Measurements from ENCODE around the gene FADS3. TPM values are rescaled to one million over a fixed set of nuclear protein-coding genes. Genes with fewer than 3 reads are reported as not detected.
A peak's percentile ranks its signal among the peaks of the same experiment; 100 is the strongest.

FADS3 gene
- total RNA-seq, 1 donor from 2014 or later, result 24.8 TPM

DNA sequence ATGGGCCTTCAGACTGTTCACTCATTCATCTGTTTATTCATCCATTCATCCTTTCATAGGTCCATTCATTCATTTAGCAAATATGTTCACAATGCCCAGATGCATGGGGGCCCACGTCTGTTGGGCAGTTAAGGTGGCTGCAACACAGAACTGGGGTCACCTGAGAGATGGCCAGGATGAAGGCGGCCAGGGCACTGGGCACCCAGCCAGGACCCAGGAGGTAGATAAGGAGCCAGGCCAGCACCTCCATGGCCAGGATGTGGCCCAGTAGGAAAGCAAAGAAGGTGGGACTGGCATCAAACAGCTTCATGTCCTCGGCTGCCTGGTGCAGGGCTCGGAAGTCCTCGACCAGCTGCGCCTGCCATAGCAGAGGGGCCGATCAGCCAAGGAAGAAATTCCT is 12.2 kb downstream of the FADS3 start:
- no peak for DNase-seq

DNA sequence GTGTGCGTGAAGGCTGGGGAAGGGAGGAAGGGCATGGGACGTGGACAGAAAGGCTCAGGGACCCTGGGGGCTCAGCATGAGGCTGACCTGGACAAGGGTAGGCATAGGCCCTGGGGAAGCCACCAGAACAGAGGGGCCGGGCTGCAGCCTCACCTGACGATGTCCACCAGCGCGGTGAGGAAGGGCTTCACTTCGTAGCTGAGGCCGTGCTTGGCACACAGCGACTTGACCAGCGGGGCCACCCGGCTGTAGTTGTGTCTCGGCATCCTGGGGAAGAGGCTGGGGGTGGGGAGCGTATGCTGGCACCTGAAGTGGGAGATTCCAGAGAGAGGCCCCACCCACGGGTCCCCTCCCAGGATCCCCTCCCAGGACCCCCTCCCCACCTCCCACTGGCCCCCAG is 15.6 kb downstream of the FADS3 start:
- DNase-seq, result no peak

DNA sequence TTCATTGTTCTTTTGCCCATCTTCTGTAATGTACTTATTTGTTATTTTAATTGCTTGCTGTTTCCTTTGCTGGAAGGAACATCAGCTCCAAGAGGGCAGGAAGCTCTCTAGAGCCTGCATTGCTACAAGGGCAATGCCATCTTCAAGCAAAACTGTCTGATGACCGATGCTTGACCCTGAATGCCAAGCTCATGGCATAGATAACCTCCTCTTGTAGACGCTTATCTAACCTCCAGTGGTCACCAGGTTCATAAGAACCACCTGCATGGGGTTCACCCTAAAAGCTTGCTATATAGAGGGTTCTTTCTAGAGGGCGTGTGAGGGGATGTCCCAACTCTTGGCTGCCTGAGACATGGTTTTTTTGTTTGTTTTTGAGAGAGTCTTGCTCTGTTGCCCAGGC is 16.5 kb downstream of the FADS3 start:
- DNase-seq, result no peak

DNA sequence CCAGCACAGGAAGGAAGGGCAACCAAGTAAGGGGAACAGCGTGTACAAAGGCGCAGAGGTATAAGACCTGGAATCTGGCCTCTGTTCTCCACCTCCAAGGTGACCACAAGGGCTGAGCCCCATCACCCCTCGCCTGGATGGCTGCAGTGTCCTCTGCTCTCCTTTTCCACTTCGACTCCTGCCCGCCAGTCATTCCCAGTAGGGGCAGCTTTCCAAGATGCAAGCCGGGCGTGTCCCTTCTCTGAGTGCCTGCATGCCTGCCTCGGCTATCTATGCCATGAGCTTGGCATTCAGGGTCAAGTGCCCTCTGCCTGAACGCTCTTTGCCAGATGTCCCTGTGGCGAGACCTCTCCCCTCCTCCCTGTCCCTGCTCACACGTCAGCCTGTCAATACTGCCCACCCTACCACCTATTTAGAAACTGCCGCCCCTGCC is 17.0 kb downstream of the FADS3 start:
- no peak for DNase-seq

DNA sequence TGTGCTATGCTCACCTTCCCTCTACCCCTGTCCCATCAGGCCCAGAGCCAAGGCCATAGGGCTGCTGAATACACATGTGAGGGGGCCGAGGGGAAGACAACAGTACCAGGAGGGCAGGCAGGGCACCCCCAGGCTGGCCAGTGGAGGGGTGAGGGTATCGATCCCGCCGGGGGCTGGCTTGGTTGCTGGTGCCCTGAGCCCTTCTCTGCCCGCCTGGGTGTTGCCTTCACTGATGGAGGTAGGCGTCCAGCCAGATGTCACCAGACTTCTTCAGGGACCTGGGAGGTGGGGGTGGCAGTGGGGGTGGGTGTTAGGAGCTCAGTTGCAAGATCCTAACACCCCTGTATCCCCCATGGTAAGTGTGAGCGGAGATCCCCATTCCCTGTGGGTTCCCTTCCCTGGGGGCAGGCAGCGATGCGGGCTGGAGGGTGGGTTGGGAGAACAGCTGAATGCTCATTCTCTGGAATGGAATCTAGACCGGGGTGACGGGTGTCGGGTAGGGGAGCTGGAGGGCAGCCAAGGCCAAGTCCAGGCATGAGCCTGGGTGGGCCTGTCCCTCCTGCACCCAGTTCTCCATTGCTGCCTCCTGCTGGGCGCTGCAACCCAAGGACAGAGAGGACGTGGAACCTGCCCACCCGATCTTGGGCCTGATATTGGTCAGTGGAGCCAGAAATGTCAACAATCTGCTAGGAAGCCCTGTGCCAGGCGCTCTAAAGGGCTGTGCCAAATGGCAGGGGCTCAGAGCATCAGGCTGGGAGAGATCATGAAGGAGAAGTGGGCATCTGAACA is 17.6 kb downstream of the FADS3 start:
- DNase-seq, result no peak

DNA sequence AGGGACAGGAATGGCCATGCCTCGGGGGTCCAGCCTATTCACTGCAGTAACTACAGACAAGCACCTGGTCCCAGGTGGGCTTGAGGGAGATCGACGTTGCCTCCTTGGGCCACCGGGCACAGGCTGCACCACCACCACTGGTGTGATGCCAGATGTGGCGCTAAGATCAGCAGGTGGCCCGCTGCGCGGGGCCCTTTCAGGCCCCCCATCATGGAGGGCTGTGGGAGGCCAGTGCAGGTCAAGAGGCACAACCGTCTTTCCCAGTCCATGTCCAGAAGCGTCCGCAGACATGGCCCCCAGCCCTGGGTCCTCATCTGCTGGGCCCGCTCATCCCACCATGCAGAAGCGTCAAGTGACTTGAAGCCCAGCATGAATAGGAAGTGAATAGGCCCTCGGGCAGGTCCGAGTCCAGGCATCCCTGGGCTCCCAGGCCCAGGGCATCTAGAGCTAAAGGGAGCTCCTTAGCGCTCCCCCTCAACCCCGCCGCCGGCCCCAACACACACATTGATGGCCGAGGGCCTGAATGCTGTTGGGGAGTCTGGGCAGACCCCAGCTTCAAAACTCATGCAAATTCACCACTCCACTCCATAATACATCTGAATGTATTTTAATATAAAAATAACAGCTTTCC is 18.3 kb downstream of the FADS3 start:
- no peak for DNase-seq

DNA sequence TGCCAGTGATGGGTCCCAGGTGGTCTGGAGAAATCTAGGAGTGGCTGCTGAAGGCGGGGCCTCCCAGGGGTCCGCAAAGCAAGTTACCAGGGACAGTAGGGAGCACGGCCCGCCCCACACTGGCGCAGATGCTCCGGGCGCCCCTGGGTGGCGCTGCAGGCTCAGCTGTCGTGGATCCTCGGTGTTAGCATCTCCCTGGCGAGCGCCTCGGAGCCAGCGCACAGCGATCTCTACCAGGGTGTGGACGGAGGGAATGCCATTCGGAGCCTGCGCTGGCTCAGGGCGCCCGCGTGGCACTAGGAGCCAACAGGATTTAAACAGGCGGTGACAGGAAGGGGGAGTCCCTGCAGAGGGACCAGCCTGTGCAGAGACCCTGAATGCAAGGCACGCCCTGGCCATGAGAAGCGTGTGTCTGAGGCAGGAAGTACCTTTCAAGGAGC is 20.2 kb downstream of the FADS3 start:
- peak; percentile 41 for DNase-seq

DNA sequence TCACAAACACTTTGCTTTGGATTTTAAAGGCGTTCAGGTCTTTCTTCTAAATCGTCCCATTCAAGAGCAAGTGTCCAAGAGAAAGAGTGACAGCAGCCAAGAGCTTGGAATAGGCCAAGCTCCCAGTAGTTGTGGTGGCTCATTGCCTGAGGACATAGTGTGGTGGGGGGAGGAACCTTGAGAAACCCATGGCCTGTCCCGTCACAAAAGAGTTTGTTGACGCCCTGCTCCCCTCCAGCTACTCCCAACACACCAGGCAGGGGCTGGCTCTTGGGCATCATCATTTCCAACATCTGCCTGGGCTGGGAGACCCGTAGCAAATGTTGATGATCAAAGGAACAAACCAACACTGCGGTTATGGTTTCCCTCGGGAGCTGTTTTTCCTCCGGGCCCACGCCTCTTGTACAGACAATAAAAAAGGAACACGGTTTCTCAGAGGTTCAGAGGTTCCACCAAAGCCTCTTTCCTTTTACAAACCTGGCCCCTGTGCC is 20.8 kb downstream of the FADS3 start:
- DNase-seq, result no peak

DNA sequence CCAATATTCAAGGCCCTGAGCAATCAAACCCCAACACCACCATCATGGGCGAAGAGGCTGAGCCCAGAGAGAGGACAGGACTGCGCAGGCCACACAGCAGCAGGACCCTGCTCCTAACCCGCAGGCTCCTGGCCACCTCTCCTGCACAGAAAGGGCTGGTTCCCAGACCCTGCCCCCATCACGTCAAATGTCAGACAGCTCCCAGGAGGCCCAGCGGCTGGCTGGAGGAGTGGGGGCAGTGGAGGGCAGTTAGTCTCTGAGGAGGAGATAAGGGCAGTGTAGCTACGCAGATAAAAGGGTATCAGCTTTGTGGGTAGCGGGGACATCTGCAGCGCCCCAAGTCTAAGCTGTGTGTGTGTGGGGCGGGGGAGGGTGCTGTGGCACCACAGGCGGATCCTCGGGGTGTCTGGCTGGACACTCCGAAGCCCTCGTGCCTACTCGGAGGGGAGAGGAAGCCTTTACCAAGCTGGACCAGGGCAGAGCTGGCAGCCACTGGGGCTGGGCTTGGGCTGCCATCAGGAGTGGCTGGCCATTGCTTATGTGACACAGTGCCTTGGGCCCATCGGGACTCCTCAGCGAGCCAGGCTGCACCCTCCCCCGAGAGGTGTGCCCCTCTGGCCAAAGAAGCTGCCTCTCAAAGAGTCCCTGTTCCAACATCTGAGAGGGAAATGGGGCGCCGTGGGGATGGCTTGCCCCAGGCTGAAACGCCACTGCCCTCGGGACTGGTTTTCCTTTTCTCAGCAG is 21.5 kb downstream of the FADS3 start:
- DNase-seq, result no peak

DNA sequence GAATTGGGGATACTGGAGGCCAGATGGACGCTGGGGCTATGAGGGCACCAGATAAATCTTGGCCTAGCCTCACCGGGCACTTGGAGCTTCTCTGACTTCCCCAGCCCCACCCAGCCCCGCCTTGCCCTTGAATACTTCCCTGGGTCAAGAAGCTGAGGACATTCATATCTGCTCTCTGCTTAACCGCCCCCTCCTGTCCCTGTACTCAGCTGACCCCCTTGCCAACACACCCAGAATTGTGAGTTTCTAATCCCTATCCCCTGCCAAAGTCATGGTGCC is 22.0 kb downstream of the FADS3 start:
- DNase-seq, result no peak

DNA sequence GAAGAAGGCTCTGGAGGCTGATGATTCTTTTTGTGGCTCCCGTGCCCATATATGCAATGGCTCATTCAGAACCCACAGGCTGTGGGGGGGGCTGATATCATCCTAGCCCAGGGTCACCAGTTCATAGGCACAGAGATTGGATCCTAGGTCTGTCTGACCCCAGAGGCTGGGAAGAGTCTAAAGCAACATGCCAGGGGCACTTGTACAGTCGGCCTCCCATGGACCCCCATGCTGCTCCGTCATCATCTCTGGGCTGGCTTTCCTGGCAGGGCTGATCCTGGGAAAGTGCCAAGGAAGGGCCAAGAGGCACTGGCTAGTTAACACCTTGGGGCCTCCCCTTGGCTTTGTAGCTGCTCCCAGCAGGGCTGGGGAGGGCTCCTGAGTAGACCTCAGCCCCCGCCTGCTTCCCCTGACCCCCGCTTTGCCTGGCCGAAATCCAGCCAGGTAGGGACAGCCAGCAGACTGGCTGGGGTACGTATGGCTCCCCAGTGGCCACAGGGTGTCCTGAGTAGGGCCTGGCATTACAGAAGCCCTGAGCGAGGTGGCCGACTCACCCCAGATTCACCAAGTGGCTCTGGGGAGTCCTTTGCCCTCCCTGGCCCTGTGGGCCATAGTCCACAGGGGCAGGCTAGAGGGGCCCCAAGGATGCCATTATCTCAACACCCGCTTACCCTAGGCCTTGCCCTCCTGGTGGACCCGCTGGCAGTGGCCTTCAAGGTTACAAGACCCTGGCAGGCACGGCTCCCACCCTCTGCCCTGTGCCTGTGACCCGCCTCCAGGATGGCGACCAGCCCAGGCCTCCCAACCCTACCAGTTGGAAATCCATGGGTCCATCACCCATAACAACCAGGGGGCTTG is 22.5 kb downstream of the FADS3 start:
- DNase-seq, result no peak

DNA sequence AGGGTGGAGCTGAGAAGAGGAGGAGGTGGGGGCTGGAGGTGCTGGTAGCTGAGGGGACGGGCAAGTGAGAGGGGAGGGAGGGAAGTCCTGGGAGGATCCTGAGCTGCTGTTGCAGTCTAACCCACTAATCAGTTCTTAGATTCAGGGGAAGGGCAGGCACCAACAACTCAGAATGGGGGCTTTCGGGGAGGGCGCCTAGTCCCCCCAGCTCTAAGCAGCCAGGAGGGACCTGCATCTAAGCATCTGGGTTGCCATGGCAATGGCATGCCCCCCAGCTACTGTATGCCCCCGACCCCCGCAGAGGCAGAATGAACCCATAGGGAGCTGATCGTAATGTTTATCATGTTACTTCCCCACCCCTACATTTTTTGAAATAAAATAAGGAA is 24.4 kb downstream of the FADS3 start:
- no peak for DNase-seq

DNA sequence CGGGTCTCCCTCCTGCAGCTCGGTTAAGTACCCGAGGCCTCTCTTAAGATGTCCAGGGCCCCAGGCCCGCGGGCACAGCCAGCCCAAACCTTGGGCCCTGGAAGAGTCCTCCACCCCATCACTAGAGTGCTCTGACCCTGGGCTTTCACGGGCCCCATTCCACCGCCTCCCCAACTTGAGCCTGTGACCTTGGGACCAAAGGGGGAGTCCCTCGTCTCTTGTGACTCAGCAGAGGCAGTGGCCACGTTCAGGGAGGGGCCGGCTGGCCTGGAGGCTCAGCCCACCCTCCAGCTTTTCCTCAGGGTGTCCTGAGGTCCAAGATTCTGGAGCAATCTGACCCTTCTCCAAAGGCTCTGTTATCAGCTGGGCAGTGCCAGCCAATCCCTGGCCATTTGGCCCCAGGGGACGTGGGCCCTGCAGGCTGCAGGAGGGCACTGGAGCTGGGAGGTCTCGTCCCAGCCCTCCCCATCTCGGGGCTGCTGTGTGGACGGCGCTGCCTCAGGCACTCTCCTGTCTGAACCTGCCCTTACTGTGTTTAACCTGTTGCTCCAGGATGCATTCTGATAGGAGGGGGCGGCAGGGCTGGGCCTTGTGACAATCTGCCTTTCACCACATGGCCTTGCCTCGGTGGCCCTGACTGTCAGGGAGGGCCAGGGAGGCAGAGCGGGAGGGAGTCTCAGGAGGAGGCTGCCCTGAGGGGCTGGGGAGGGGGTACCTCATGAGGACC is 25.0 kb downstream of the FADS3 start:
- no peak for DNase-seq

DNA sequence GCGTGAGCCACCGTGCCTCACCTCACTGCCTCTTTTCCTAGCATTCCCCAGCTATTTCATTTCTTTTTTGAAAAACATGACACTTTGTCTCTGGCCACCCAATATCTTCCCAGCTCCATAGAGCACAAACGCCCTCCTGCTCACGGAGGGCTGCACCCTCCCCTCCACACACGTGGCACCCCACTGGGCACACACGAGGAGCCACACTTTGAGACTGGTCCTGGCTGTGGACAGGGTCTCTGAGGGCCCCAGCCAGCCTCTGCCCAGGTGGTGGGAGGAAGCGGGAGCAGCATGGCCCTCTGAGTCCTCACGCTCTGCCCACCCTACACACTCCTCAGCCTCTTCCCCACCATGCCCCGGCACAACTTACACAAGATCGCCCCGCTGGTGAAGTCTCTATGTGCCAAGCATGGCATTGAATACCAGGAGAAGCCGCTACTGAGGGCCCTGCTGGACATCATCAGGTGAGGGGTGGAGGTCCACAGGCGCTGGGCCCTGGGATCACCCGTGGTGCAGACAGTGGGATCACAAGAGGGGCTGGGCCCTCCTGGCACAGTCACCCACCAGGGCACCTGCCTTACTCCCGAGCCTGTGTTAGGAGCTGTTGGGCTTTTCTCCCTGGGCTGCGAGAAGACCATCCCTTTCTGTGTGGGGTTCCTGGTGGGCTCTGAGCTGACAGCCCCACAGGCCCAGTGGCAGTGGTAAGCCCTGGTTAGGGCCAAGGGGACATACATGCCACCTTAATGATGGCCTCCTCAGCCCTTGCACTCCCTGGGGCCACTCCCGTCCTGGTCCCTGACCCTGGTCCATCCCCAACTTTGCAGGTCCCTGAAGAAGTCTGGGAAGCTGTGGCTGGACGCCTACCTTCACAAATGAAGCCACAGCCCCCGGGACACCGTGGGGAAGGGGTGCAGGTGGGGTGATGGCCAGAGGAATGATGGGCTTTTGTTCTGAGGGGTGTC is 26.2 kb downstream of the FADS3 start:
- no peak for DNase-seq

DNA sequence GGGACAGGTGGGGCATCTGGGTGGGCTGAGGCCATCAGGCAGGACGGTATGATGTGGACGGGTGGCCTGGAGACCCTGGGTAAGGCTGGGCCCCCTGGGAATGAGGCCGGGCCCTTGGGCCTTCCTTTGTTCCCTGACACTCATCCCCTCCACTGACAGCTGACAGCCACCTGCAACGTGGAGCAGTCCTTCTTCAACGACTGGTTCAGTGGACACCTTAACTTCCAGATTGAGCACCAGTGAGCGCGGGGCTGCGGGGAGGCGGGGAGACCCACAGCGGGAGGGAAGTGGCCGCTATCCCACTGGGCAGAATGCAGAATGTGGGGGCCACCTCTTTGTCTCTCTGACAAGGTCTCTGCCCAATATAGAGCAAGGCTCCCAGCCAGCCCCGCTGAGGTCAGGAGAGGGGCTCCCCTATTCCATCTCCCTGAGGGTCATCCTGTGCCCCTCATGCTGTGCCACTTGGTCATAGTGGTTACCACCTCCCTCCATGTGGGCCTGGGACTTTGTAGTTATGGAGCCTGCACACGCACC is 27.7 kb downstream of the FADS3 start:
- no peak for DNase-seq

DNA sequence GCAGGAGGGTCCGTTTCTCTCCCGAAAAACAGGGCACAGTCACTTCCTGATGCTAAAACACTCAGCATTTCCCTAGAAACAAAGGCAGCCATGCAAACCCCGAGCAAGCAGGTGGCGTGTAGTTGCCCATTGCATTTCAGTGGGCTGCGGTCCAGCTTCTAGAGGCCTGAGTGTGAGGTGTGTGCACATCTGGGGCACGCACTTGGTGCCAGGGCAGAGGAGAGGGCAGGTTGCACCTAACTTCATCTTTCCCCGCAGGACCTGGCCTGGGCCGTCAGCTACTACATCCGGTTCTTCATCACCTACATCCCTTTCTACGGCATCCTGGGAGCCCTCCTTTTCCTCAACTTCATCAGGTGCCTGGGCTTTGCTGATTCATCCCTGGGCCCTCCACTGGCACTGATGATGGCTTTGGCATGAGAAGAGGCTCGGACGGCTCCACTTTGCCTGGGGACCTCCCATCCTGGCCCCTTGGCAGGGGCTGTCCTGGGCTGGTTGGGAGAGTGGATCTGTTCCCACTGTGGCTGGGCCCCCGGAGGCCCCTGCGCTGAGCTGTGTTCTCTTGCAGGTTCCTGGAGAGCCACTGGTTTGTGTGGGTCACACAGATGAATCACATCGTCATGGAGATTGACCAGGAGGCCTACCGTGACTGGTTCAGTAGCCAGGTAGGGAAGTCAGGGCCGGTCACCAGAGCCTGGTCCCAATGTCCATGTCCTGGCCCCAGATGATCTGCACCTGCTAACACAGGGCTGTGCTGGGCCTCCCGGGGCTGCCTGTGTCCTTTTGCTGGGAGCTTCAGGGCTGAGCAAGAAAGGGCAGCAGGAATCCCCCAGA is 28.4 kb downstream of the FADS3 start:
- DNase-seq, result no peak

DNA sequence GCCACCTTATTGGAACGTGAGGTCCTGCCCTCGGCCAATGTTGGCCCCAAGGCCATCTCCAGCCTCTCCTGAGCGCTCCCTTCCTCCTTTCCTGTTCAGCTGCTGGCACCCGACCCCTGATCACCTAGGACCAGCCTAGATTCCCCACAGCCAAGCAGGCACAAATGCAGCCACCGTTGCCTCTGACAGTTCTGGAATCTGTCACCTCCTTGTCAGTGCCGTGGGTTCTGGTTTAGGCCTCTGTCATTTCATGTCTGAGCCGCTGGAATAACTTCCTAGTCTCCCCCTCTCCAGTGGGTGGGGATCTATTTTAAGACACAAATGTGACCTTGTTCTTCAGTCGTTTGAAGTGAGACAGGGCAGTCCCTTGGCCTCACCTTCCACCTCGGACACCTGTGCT is 29.7 kb downstream of the FADS3 start:
- DNase-seq, result no peak

DNA sequence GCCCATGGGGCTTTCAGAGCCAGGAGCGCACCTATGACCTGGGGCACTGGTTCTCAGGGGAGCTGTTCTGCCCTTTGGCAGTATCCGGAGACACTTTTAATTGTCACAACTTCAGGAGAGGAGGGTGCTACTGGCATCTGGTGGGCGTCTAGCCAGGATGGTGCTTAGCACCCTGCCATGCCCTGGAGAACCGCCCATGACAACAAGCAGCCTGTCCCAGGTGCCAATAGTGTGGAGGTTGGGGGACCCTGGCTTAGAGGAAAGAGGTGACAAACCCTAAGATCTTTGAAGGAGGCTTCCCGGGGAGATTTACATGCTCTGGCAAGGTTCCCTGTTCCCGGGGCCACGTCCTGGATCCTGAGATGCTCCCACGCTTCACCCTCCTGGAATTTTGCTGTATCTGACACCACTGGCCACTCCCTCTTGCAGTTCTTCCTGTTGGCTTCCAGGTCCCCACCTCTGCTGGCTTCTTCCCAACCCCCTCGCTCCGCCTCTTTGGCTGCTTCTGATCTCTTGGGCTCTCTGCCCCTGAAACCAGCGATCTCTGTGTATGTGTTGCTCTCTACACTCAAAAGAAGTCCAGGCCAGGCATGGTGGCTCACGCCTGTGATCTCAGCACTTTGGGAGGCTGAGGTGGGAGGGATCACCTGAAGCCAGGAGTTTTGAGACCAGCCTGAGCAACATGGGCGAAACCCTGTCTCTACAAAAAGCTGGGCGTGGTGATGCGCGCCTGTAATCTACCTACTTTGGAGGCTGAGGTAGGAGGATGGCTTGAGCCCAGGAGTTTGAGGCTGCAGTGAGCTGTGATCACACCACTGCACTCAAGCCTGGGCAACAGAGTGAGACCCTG is 31.1 kb downstream of the FADS3 start:
- DNase-seq, result no peak
